ENCODE results near the gene FAF1. TPM values are rescaled to one million over a fixed set of nuclear protein-coding genes. Genes with fewer than 3 reads are reported as not detected.

Gene FAF1
- total and polyA plus RNA-seq, 4 donors = 27.2 to 51.6 (median 37.1) TPM

- peaks cover 0 to 9% (median 0%) of the 10 kb centered on the region in 4 donors for H3K9me3 ChIP-seq (ENCODE audit: control insufficient read depth in 4 of 4, insufficient read depth in 3 of 4, low read length in 3 of 4)
- no peak overlapping the region for H3K4me3 ChIP-seq
- no peaks in the 10 kb centered on the region for H3K27me3 ChIP-seq (ENCODE audit: control insufficient read depth in 3 of 3, insufficient read depth in 3 of 3, low read length in 2 of 3)
- peaks cover 0 to 3% (median 0%) of the 10 kb centered on the region in 5 donors for H3K4me1 ChIP-seq (ENCODE audit: control insufficient read depth in 5 of 5, insufficient read depth in 5 of 5, low read length in 5 of 5)
- H3K36me3 ChIP-seq (ENCODE audit: control insufficient read depth in 4 of 4, insufficient read depth in 4 of 4, low read length in 4 of 4) = no peaks in the 10 kb centered on the region
- H3K9ac ChIP-seq (ENCODE audit: insufficient read depth in 1 of 2, low read length in 2 of 2) = no peak overlapping the region
- ATAC-seq (ENCODE audit: insufficient read depth, low FRiP score) (no peak), DNase-seq (no peak)
- no peak for TF ChIP-seq CTCF (IDR thresholded peaks at IDR 0.05; ENCODE audit: control extremely low read depth, extremely low read depth)
- WGBS, 2 donors = 97 to 100% methylated on average over 1 of the region's 1 CpG
- no peak overlapping the region for H3K27ac ChIP-seq (ENCODE audit: low read depth in 1 of 2, low read length in 1 of 2)
These were observed 36.5 kb downstream of the FAF1 start for GRCh38 chr1:50923564-50923963.

GRCh38 chr1:50921029-50921428, 39.0 kb downstream of the FAF1 start:
- H3K4me3 ChIP-seq = no peak overlapping the region
- 96 to 97% methylated on average over 4 of the region's 4 CpGs for WGBS, 2 donors
- ATAC-seq (ENCODE audit: insufficient read depth, low FRiP score) = no peak
- no peaks in the 10 kb centered on the region for H3K27me3 ChIP-seq (ENCODE audit: control insufficient read depth in 3 of 3, insufficient read depth in 3 of 3, low read length in 2 of 3)
- TF ChIP-seq CTCF (IDR thresholded peaks at IDR 0.05; ENCODE audit: control extremely low read depth, extremely low read depth) = no peak
- no peaks in the 10 kb centered on the region for H3K36me3 ChIP-seq (ENCODE audit: control insufficient read depth in 4 of 4, insufficient read depth in 4 of 4, low read length in 4 of 4)
- peaks cover 0 to 9% (median 0%) of the 10 kb centered on the region in 4 donors for H3K9me3 ChIP-seq (ENCODE audit: control insufficient read depth in 4 of 4, insufficient read depth in 3 of 4, low read length in 3 of 4)
- H3K4me1 ChIP-seq (ENCODE audit: control insufficient read depth in 5 of 5, insufficient read depth in 5 of 5, low read length in 5 of 5) = peaks cover 0 to 7% (median 0%) of the 10 kb centered on the region in 5 donors
- H3K9ac ChIP-seq (ENCODE audit: insufficient read depth in 1 of 2, low read length in 2 of 2) = no peak overlapping the region
- no peak for DNase-seq
- H3K27ac ChIP-seq (ENCODE audit: low read depth in 1 of 2, low read length in 1 of 2) = no peak overlapping the region

- Histone ChIP-seq H3K4me3 (no peak overlapping the region), H3K9ac (ENCODE audit: insufficient read depth in 1 of 2, low read length in 2 of 2) (no peak overlapping the region), H3K36me3 (ENCODE audit: control insufficient read depth in 4 of 4, insufficient read depth in 4 of 4, low read length in 4 of 4) (no peaks in the 10 kb centered on the region), H3K27me3 (ENCODE audit: control insufficient read depth in 3 of 3, insufficient read depth in 3 of 3, low read length in 2 of 3) (no peaks in the 10 kb centered on the region), H3K4me1 (ENCODE audit: control insufficient read depth in 5 of 5, insufficient read depth in 5 of 5, low read length in 5 of 5) (peaks cover 0 to 12% (median 0%) of the 10 kb centered on the region in 5 donors), H3K9me3 (ENCODE audit: control insufficient read depth in 4 of 4, insufficient read depth in 3 of 4, low read length in 3 of 4) (peaks cover 0 to 9% (median 0%) of the 10 kb centered on the region in 4 donors), H3K27ac (ENCODE audit: low read depth in 1 of 2, low read length in 1 of 2) (no peak overlapping the region)
- ATAC-seq (ENCODE audit: insufficient read depth, low FRiP score) = no peak
- TF ChIP-seq CTCF (IDR thresholded peaks at IDR 0.05; ENCODE audit: control extremely low read depth, extremely low read depth) = no peak
- no peak for DNase-seq
- WGBS, 2 donors = 98 to 100% methylated on average over 1 of the region's 1 CpG
These were observed 39.7 kb downstream of the FAF1 start for GRCh38 chr1:50920409-50920808.
